ENCODE data around the gene PLA2G4D.
A peak's percentile ranks its signal among the peaks of the same experiment; 100 is the strongest.

Gene PLA2G4D

GRCh38 chr15:42069496-42070278, 24.7 kb downstream of the PLA2G4D start:
- DNase-seq, result no peak

- no peak for DNase-seq
These were observed 25.3 kb downstream of the PLA2G4D start for GRCh38 chr15:42069025-42069424.

GRCh38 chr15:42068601-42069000, 25.8 kb downstream of the PLA2G4D start:
- no peak for DNase-seq

- no peak for DNase-seq
These were observed 27.5 kb downstream of the PLA2G4D start for GRCh38 chr15:42066764-42067415.

GRCh38 chr15:42065468-42065867, 28.9 kb downstream of the PLA2G4D start:
- no peak for DNase-seq

GRCh38 chr15:42065033-42065432, 29.3 kb downstream of the PLA2G4D start:
- no peak for DNase-seq

GRCh38 chr15:42064271-42064670, 30.1 kb downstream of the PLA2G4D start:
- DNase-seq, result no peak

- no peak for DNase-seq
These were observed 31.1 kb downstream of the PLA2G4D start for GRCh38 chr15:42063122-42063848.

GRCh38 chr15:42062284-42062806, 32.0 kb downstream of the PLA2G4D start:
- no peak for DNase-seq

- DNase-seq, result no peak
These were observed 33.6 kb downstream of the PLA2G4D start for GRCh38 chr15:42060797-42061196.

- DNase-seq, result no peak
These were observed 33.9 kb downstream of the PLA2G4D start for GRCh38 chr15:42060477-42060763.

GRCh38 chr15:42059661-42060476, 34.5 kb downstream of the PLA2G4D start:
- peak; percentile 70 for DNase-seq

- no peak for DNase-seq
These were observed 35.6 kb downstream of the PLA2G4D start for GRCh38 chr15:42058791-42059190.

- no peak for DNase-seq
These were observed 36.3 kb downstream of the PLA2G4D start for GRCh38 chr15:42057799-42058646.

GRCh38 chr15:42056934-42057798, 37.2 kb downstream of the PLA2G4D start:
- DNase-seq, result peak; percentile 57

- DNase-seq, result no peak
These were observed 40.4 kb downstream of the PLA2G4D start for GRCh38 chr15:42053914-42054313.

- no peak for DNase-seq
These were observed 41.4 kb downstream of the PLA2G4D start for GRCh38 chr15:42053010-42053409.

- no peak for DNase-seq
These were observed 43.7 kb downstream of the PLA2G4D start for GRCh38 chr15:42050484-42051255.

- no peak for DNase-seq
These were observed 45.6 kb downstream of the PLA2G4D start for GRCh38 chr15:42048821-42049200.

All from activated naive CD4-positive, alpha-beta T cell treated with anti-CD3 and anti-CD28 coated beads, Interleukin-2, amount 50 U/mL, for 16 hours (primary cell).